ENCODE results near the gene HUNK. TPM values are rescaled to one million over a fixed set of nuclear protein-coding genes. Genes with fewer than 3 reads are reported as not detected.

HUNK gene
- total and polyA plus RNA-seq, 2 of the 8 experiments (the other 6 are each of a cell fraction or from before 2014, with no cell fraction given): 1.9 to 10.2 TPM

DNA sequence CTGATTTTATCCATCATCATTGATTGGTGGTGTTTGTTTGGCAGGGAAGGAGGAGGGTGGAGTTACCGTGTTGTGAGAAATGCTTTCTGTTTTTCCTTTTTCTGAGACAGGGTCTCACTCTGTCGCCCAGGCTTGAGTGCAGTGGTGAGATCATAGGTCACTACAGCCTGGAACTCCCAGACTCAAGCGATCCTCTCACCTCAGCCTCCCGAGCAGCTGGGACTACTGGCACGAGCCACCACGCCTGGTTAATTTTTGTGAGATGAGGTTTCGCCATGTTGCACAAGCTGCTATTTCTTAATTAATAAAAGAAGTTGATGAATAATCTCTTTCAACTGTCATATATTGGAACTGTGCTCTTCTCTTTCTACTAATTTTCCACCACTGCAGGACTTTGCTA lies 44.3 kb downstream of the HUNK start (continued):
- TF ChIP-seq, protein P1, sequence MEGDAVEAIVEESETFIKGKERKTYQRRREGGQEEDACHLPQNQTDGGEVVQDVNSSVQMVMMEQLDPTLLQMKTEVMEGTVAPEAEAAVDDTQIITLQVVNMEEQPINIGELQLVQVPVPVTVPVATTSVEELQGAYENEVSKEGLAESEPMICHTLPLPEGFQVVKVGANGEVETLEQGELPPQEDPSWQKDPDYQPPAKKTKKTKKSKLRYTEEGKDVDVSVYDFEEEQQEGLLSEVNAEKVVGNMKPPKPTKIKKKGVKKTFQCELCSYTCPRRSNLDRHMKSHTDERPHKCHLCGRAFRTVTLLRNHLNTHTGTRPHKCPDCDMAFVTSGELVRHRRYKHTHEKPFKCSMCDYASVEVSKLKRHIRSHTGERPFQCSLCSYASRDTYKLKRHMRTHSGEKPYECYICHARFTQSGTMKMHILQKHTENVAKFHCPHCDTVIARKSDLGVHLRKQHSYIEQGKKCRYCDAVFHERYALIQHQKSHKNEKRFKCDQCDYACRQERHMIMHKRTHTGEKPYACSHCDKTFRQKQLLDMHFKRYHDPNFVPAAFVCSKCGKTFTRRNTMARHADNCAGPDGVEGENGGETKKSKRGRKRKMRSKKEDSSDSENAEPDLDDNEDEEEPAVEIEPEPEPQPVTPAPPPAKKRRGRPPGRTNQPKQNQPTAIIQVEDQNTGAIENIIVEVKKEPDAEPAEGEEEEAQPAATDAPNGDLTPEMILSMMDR (IDR thresholded peaks at IDR 0.05; ENCODE audit: control extremely low read depth in 1 of 3, insufficient read depth in 1 of 3, low read depth in 1 of 3, low read length in 3 of 3): no peak
- no peak for TF ChIP-seq BRCA1 (IDR thresholded peaks at IDR 0.05; ENCODE audit: low read depth, low read length)
- no peak for TF ChIP-seq HDAC2 (IDR thresholded peaks at IDR 0.05; ENCODE audit: borderline replicate concordance in 1 of 2, low read depth in 2 of 2, low read length in 2 of 2)
- TF ChIP-seq, protein P2, sequence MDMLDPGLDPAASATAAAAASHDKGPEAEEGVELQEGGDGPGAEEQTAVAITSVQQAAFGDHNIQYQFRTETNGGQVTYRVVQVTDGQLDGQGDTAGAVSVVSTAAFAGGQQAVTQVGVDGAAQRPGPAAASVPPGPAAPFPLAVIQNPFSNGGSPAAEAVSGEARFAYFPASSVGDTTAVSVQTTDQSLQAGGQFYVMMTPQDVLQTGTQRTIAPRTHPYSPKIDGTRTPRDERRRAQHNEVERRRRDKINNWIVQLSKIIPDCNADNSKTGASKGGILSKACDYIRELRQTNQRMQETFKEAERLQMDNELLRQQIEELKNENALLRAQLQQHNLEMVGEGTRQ (IDR thresholded peaks at IDR 0.05; ENCODE audit: low read length): no peak
